Effector CD8-positive, alpha-beta T cell (primary cell): ENCODE data around the gene ST8SIA5.

Source experiments
- DNase-seq: peaks from one replicate; lab custom pipeline; 2025; lab: John Stamatoyannopoulos, UW

Gene ST8SIA5

GRCh38 chr18:46672062-46672970, 84.5 kb downstream of the ST8SIA5 start:
- DNase-seq = no peak

GRCh38 chr18:46668694-46669093, 88.2 kb downstream of the ST8SIA5 start:
- no peak for DNase-seq

- DNase-seq = no peak
Measured at GRCh38 chr18:46668135-46668534, 88.7 kb downstream of the ST8SIA5 start.

- no peak for DNase-seq
Measured at GRCh38 chr18:46663539-46663938, 93.3 kb downstream of the ST8SIA5 start.

GRCh38 chr18:46660957-46661749, 95.7 kb downstream of the ST8SIA5 start:
- DNase-seq = no peak

- no peak for DNase-seq
Measured at GRCh38 chr18:46659484-46659883, 97.4 kb downstream of the ST8SIA5 start.

GRCh38 chr18:46657115-46657955, 99.5 kb downstream of the ST8SIA5 start, which contains the start of gene LOXHD1:
TSS of gene LOXHD1 (minus strand) at chr18:46657220. CDS start at chr18:46657033, 187 bp downstream.
- DNase-seq = no peak

GRCh38 chr18:46656326-46657114, 100.3 kb downstream of the ST8SIA5 start:
- DNase-seq = no peak

GRCh38 chr18:46652372-46652771, 104.5 kb downstream of the ST8SIA5 start:
- no peak for DNase-seq

- DNase-seq = no peak
Measured at GRCh38 chr18:46650681-46651080, 106.2 kb downstream of the ST8SIA5 start.

GRCh38 chr18:46649071-46649862, 107.6 kb downstream of the ST8SIA5 start:
- DNase-seq = no peak

GRCh38 chr18:46646468-46646867, 110.4 kb downstream of the ST8SIA5 start:
- DNase-seq = no peak

- no peak for DNase-seq
Measured at GRCh38 chr18:46642561-46642960, 114.3 kb downstream of the ST8SIA5 start.

GRCh38 chr18:46641917-46642316, 114.9 kb downstream of the ST8SIA5 start:
- no peak for DNase-seq

- no peak for DNase-seq
Measured at GRCh38 chr18:46639386-46639785, 117.5 kb downstream of the ST8SIA5 start.

- DNase-seq = no peak
Measured at GRCh38 chr18:46636040-46636630, 120.7 kb downstream of the ST8SIA5 start.

- DNase-seq = no peak
Measured at GRCh38 chr18:46632401-46633071, 124.3 kb downstream of the ST8SIA5 start.

- no peak for DNase-seq
Measured at GRCh38 chr18:46630991-46631390, 125.9 kb downstream of the ST8SIA5 start.

GRCh38 chr18:46630160-46630559, 126.7 kb downstream of the ST8SIA5 start:
- no peak for DNase-seq
